IPS-NIHi7 (cell line): ENCODE measurements around the gene MTMR3.
A peak's percentile ranks its signal among the peaks of the same experiment; 100 is the strongest.

Experiments used
- DNase-seq: peaks from one replicate; pipeline ENCODE4 v3.0.0; 2012; ENCODE audit warnings: mixed read lengths; ENCODE audit errors: extremely low spot score

Gene MTMR3

GRCh38 chr22:30002861-30003486 is 120.0 kb downstream of the MTMR3 start:
- no peak for DNase-seq

- DNase-seq, result no peak
Measured at GRCh38 chr22:30004101-30004500, 121.1 kb downstream of the MTMR3 start.

GRCh38 chr22:30004694-30005093 is 121.7 kb downstream of the MTMR3 start:
- DNase-seq, result no peak

- peak; percentile 81 for DNase-seq
Measured at GRCh38 chr22:30005213-30005857, 122.4 kb downstream of the MTMR3 start.

- DNase-seq, result no peak
Measured at GRCh38 chr22:30007361-30007760, 124.4 kb downstream of the MTMR3 start.

GRCh38 chr22:30008401-30008800 is 125.4 kb downstream of the MTMR3 start:
- no peak for DNase-seq

- DNase-seq, result no peak
Measured at GRCh38 chr22:30009478-30009877, 126.5 kb downstream of the MTMR3 start.

- no peak for DNase-seq
Measured at GRCh38 chr22:30010789-30011405, 127.9 kb downstream of the MTMR3 start.

- DNase-seq, result no peak
Measured at GRCh38 chr22:30013201-30013600, 130.2 kb downstream of the MTMR3 start.

GRCh38 chr22:30014244-30014643 is 131.3 kb downstream of the MTMR3 start:
- no peak for DNase-seq

- DNase-seq, result no peak
Measured at GRCh38 chr22:30015229-30015797, 132.3 kb downstream of the MTMR3 start.

- DNase-seq, result no peak
Measured at GRCh38 chr22:30015846-30016245, 132.9 kb downstream of the MTMR3 start.

GRCh38 chr22:30016596-30016995 is 133.6 kb downstream of the MTMR3 start:
- DNase-seq, result no peak

- DNase-seq, result no peak
Measured at GRCh38 chr22:30017375-30018223, 134.6 kb downstream of the MTMR3 start.

- DNase-seq, result no peak
Measured at GRCh38 chr22:30020511-30020910, 137.5 kb downstream of the MTMR3 start.

GRCh38 chr22:30021338-30021737 is 138.4 kb downstream of the MTMR3 start:
- no peak for DNase-seq

GRCh38 chr22:30021881-30022619 is 139.1 kb downstream of the MTMR3 start:
- DNase-seq, result no peak

GRCh38 chr22:30023099-30023660 is 140.2 kb downstream of the MTMR3 start:
- DNase-seq, result no peak

- no peak for DNase-seq
Measured at GRCh38 chr22:30024231-30024630, 141.3 kb downstream of the MTMR3 start.

GRCh38 chr22:30025221-30025620 is 142.2 kb downstream of the MTMR3 start:
- no peak for DNase-seq

GRCh38 chr22:30026756-30027155 is 143.8 kb downstream of the MTMR3 start:
- no peak for DNase-seq
